AG04450 (cell line): ENCODE results near the gene RANBP10. TPM values are rescaled to one million over a fixed set of nuclear protein-coding genes. Genes with fewer than 3 reads are reported as not detected.
A peak's percentile ranks its signal among the peaks of the same experiment; 100 is the strongest.

Experiments used
- CTCF ChIA-PET: fragments of 300-600, 350-600 bp; formaldehyde crosslinking; extraction: SDS; loops from one replicate; lab custom pipeline; 2022; ENCODE audit warnings: antibody characterized with exemption, inconsistent platforms; lab: Charles Lee
- POLR2A ChIA-PET: fragments of 350-600 bp; formaldehyde crosslinking; extraction: SDS; loops from one replicate; lab custom pipeline; 2021; ENCODE audit warnings: antibody characterized with exemption, inconsistent platforms; lab: Yijun Ruan, JAX
- DNase-seq: peaks from one replicate; pipeline ENCODE4 v3.0.0-alpha.2; 2011; ENCODE audit warnings: low read depth, low spot score
- H3K27ac ChIP-seq: one replicate; pipeline ENCODE4 v1.5.1; 2012; ENCODE audit warnings: low read depth, low read length, control low read depth
- H3K27me3 ChIP-seq: one replicate; pipeline ENCODE4 v1.6.0; 2012; ENCODE audit warnings: low read length; ENCODE audit not compliant: control insufficient read depth, insufficient read depth
- H3K4me3 ChIP-seq: 2 replicates; pipeline ENCODE4 v1.5.1; 2011; ENCODE audit warnings: mild to moderate bottlenecking, low read depth, low read length, control low read depth
- H3K9me3 ChIP-seq: 2 replicates; pipeline ENCODE4 v1.5.1; 2012; ENCODE audit warnings: low read length; ENCODE audit not compliant: control insufficient read depth, insufficient read depth
- polyA plus RNA-seq: library from polyadenylated mRNA; depleted of rRNA; stranded (reverse); fragments of >200 nt; gene quantifications from 2 replicates; pipeline ENCODE4 v1.2.3, GENCODE V29; 2011
- TF ChIP-seq, protein P1 (sequence below): IDR thresholded peaks from 2 replicates; pipeline ENCODE4 v1.5.1; 2011; ENCODE audit warnings: low read depth, low read length, control low read depth, inconsistent platforms

Gene RANBP10
- polyA plus RNA-seq, 1 experiment = 11.3 TPM

DNA sequence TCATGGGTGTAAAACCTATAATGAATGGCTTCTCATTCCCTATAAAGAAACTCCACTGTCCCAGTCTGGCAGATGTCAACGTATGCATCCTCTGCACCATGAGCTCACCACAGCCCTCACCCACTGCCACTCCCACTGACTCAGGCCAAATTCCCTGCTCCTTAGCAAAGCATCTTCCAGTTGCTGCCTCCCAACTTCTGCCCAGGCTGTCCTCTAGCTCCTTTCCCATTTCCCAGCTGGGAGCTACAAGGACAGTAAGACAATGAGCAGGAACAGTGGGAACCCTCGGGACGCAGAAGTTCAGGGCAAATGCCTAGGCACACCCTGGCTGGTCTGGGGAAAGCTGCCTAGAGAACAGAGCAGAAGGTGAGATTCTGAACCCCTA is 26.7 kb upstream of the RANBP10 start:
- Histone ChIP-seq H3K4me3 (peak overlapping the region; percentile 75), H3K27ac (peak overlapping the region; percentile 77), H3K27me3 (no peaks in the 10 kb centered on the region), H3K9me3 (no peaks in the 10 kb centered on the region)
- TF ChIP-seq, protein P1, sequence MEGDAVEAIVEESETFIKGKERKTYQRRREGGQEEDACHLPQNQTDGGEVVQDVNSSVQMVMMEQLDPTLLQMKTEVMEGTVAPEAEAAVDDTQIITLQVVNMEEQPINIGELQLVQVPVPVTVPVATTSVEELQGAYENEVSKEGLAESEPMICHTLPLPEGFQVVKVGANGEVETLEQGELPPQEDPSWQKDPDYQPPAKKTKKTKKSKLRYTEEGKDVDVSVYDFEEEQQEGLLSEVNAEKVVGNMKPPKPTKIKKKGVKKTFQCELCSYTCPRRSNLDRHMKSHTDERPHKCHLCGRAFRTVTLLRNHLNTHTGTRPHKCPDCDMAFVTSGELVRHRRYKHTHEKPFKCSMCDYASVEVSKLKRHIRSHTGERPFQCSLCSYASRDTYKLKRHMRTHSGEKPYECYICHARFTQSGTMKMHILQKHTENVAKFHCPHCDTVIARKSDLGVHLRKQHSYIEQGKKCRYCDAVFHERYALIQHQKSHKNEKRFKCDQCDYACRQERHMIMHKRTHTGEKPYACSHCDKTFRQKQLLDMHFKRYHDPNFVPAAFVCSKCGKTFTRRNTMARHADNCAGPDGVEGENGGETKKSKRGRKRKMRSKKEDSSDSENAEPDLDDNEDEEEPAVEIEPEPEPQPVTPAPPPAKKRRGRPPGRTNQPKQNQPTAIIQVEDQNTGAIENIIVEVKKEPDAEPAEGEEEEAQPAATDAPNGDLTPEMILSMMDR = no peak
- ChIA-PET POLR2A (interaction anchor here (0.7 to 2.3 kb wide), 4 partner anchors 12 to 108 kb away, joined by 3 to 10 read pairs (median 4); partner anchors contain the start of gene NUTF2), CTCF (interaction anchor here (0.9 to 2.4 kb wide), 5 partner anchors 8 to 96 kb away, joined by 3 to 15 read pairs (median 3); no protein-coding TSS in a partner anchor)
- no peak for DNase-seq

DNA sequence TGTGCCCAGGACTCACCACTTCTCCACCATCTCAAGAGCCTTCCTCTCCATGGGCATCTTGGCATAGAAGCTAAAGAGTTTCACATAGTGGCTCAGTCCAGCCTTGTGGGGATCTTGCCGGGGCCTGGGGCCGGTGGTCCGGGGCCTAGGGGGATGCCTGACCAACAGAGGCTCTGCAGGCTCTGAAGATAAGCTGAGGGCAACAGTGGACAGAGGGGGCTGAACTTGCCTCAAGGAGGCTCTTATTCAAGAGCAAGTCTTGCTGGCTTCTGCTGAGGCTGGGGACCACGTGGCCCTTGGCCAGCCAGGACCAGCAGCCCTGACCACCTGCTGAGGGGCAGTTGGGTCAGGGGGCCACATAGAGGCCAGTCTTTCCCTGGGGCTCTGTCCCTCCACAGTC is 22.3 kb upstream of the RANBP10 start:
- Histone ChIP-seq H3K4me3 (no peak overlapping the region), H3K27ac (no peak overlapping the region), H3K9me3 (no peaks in the 10 kb centered on the region), H3K27me3 (no peaks in the 10 kb centered on the region)
- TF ChIP-seq, protein P1 = no peak
- no peak for DNase-seq
- ChIA-PET CTCF (no interaction called here), POLR2A (no interaction called here)

DNA sequence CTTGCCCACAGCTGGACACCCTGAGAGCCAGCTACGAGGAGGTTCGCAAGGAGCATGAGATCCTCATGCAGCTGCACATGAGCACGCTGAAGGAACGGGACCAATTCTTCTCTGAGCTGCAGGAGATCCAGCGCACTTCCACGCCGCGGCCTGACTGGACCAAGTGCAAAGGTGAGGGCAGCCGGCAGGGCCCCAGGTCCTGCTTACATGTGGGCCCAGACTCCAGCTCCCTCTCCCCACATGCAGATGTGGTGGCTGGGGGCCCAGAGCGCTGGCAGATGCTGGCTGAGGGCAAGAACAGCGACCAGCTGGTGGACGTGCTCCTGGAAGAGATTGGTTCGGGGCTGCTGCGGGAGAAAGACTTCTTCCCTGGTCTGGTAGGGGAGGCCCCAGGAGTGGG is 19.5 kb upstream of the RANBP10 start:
- ChIA-PET CTCF (interaction anchor here (2.6 kb wide), 1 partner anchor 9 kb away, joined by 17 read pairs; no protein-coding TSS in a partner anchor), POLR2A (interaction anchor here (0.8 kb wide), 1 partner anchor 15 kb away, joined by 3 read pairs; no protein-coding TSS in a partner anchor)
- H3K27ac ChIP-seq = no peak overlapping the region
- TF ChIP-seq, protein P1 = no peak
- H3K27me3 ChIP-seq = no peaks in the 10 kb centered on the region
- no peak overlapping the region for H3K4me3 ChIP-seq
- no peak for DNase-seq
- H3K9me3 ChIP-seq = no peaks in the 10 kb centered on the region

DNA sequence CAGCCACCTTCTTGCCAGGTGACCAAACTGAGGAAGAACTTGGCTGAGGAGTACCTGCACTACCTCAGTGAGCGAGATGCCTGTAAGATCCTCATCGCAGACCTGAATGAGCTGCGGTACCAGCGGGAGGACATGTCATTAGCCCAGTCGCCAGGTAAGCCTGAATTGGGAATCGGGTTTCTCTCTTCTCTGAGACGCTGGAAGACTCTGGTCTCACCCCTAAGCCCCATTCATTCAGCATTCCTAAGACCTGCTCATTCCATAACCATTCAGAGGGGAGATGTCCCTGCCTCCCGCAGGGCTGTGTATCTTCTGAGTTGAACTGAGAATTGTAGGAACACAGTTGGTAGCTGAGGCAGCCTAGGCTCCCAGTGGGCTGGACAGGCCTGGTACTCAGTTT is 18.8 kb upstream of the RANBP10 start:
- TF ChIP-seq, protein P1 = no peak
- H3K9me3 ChIP-seq = no peaks in the 10 kb centered on the region
- ChIA-PET CTCF (interaction anchor here (2.6 kb wide), 1 partner anchor 8 kb away, joined by 17 read pairs; no protein-coding TSS in a partner anchor), POLR2A (no interaction called here)
- H3K27ac ChIP-seq = no peak overlapping the region
- DNase-seq = no peak
- no peaks in the 10 kb centered on the region for H3K27me3 ChIP-seq
- H3K4me3 ChIP-seq = no peak overlapping the region

DNA sequence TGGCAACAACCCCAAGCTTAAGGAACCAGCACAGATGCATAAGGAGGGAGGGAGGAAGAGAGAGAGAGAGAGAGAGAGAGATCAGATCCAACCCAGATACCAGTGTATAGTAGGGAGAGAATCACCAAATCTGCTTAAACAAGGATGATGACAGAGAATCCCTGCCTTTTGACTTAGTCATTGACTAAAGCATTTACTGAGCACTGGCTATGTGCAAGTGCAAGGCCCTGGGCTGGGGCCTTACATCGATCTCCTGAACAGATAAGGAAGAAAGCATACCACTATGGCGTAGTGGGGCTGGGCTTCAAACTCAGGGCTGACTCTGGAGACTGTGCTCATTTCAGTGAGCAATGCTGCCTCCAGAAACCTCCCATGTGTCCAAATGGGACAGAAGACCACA is 16.2 kb upstream of the RANBP10 start:
- CTCF ChIA-PET = no interaction called here
- H3K27me3 ChIP-seq = no peaks in the 10 kb centered on the region
- H3K27ac ChIP-seq = no peak overlapping the region
- DNase-seq = no peak
- TF ChIP-seq, protein P1 = no peak
- POLR2A ChIA-PET = interaction anchor here (0.6 kb wide), 1 partner anchor 488 kb away, joined by 3 read pairs; the partner anchor contains the start of gene SLC7A6OS
- no peaks in the 10 kb centered on the region for H3K9me3 ChIP-seq
- no peak overlapping the region for H3K4me3 ChIP-seq
